GM12872 (cell line): ENCODE measurements around the gene DAD1.

Source experiments
- TF ChIP-seq, protein P1 (sequence below): IDR thresholded peaks from 3 replicates; pipeline ENCODE4 v1.5.1; 2011; ENCODE audit warnings: low read depth, mild to moderate bottlenecking, low read length, moderate library complexity; ENCODE audit not compliant: insufficient read depth

DAD1 gene

GRCh38 chr14:22583994-22584393 is 5.0 kb downstream of the DAD1 start:
- TF ChIP-seq, protein P1, sequence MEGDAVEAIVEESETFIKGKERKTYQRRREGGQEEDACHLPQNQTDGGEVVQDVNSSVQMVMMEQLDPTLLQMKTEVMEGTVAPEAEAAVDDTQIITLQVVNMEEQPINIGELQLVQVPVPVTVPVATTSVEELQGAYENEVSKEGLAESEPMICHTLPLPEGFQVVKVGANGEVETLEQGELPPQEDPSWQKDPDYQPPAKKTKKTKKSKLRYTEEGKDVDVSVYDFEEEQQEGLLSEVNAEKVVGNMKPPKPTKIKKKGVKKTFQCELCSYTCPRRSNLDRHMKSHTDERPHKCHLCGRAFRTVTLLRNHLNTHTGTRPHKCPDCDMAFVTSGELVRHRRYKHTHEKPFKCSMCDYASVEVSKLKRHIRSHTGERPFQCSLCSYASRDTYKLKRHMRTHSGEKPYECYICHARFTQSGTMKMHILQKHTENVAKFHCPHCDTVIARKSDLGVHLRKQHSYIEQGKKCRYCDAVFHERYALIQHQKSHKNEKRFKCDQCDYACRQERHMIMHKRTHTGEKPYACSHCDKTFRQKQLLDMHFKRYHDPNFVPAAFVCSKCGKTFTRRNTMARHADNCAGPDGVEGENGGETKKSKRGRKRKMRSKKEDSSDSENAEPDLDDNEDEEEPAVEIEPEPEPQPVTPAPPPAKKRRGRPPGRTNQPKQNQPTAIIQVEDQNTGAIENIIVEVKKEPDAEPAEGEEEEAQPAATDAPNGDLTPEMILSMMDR = no peak

DNA sequence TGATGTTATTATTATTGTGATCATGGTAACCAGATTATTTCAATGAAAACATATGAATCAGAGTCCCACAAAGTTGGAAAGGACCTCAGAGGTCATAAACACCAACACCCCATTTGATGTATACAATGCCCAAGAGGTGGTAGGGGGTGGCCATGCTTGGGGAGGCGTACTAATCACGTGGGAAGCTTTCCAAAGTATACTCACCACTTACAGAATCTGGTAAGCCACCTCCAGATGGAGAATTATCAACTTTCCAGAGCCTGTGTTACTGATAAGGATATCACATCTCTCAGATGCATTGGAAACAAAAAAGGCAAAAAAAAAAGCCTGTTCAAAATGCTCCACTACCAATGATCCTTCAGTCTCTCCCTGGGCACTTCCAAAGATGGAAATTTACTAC is 8.4 kb downstream of the DAD1 start:
- TF ChIP-seq, protein P1 = no peak

DNA sequence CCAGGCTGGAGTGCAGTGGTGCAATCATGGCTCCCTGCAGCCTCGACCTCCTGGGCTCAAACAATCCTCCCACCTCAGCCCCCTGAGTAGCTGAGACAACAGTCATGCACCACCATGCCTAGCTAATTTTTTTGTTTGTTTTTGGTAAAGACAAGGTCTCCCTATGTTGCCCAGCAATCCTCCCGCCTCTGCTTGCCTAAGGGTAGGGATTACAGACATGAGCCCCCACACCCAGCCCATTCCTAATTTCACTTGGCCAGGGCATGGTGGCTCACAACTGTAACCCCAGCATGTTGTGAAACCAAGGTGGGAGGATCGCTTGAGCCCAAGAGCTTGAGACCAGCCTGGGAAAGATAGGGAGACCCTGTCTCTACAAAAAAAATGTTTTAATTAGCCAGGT is 9.1 kb downstream of the DAD1 start:
- TF ChIP-seq, protein P1 = no peak

DNA sequence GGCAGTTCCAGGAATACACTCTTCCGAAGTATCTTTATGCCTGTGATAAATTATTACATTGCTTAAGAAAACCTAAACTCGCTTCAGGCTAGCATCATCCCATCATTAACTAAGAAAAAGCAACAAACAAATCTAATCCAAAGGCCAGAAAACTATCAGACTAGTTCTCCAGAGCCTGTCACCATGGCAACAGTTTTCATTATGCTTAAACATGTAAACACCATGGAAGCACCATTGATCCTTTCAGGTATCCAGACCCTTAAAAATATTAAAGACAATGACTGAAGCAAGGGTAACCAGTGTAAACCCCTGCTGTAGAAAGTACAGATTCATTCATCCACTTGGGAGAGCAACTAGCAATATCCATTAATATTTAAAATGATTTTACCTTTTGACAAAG is 9.8 kb downstream of the DAD1 start:
- TF ChIP-seq, protein P1 = no peak

DNA sequence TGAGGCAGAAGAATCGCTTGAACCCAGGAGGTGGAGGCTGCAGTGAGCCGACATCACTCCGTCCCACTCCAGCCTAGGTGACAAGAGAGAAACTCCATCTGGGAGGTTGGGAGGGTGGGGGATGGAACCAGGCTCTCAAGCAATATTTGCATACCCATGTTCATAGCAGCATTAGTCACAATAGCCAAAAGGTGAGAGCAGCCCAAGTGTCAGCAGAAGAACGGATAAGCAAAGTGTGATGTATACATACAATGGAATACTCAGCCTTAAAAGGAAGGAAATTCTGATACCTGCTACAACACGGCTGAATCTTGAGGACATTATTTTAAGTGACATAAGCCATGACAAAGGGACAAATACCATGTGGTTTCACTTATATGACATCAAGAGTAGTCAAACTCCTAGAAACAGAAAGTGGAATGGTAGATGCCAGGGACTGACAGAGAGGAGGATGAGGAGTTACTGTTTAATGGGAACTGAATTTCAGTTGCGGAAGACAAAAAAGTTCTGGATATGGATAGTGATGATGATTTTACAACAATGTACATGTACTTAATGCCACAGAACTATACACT is 11.6 kb downstream of the DAD1 start:
- TF ChIP-seq, protein P1 = no peak

GRCh38 chr14:22573804-22574203 is 15.2 kb downstream of the DAD1 start:
- TF ChIP-seq, protein P1 = no peak

DNA sequence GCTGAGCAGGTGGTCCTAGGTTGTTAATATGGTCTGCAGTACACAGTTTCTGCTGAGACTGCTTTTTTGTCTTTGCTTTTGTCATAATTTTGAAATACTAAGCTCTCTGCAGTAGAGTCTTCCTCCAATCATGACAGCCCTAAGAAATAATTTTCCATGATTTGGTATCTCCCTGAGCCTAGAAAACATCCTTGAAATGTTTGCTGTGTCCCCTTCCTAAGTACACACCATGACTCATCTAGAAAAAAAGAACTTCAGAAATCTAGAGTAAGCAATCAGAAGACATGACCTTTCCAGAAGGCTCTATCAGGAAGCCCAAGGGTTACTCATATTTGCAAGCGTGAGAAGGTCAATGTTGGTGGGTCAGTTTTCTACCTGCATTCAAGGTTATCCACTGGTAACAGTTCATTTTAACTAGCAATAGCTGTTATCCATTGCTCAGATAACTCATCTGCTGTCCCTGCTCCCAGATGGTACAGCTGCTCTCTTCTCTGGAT is 16.4 kb downstream of the DAD1 start:
- TF ChIP-seq, protein P1 = no peak
